SH-SY5Y (cell line): ENCODE results near the gene LBR.

Source experiments
- GATA2 ChIP-seq: IDR thresholded peaks from 2 replicates; pipeline ENCODE4 v1.6.1; 2011; ENCODE audit warnings: mild to moderate bottlenecking, low read depth, low read length
- GATA3 ChIP-seq: IDR thresholded peaks from 2 replicates; pipeline ENCODE4 v1.6.1; 2011; ENCODE audit warnings: low read depth, mild to moderate bottlenecking, low read length, moderate library complexity

Gene LBR

DNA sequence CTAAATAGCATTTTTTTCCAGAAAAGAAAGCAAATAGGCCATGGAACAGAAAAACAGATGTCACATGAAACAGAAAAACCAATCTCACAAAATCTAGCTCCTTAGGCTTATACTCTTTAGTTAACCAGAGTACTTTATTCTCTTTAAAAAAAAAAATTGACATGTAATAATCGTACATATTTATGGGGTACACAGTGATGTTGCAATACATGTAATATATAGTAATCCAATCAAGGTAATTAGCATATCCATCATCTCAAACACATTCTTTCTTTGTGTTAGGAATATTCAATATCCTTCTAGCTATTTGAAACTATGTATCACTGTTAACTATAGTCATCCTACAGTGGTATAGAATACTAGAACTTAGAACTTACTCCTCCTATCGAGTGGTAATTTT, 20.1 kb downstream of the LBR start:
- TF ChIP-seq GATA2, result no peak
- TF ChIP-seq GATA3, result no peak

GRCh38 chr1:225406976-225407725, 20.7 kb downstream of the LBR start:
- no peak for TF ChIP-seq GATA2

DNA sequence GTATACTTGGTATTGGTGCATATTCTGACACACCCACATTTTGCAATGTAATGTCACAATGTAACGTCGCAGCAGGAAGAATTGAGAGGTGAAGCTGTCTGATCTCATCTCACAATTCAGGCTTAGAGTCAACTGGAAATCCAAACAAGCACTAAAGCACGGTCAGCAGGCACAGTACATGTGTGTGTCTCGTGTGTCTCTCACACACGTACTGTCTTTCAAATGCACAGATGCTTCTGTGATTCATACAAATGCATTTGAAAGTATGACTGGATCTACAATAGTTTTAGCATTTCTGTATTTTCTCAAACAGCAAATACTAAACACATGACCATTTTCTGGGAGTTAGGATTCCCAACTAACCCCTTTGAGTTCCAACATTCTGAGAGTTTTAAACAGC, 26.9 kb downstream of the LBR start:
- TF ChIP-seq GATA2 (no peak), GATA3 (no peak)

DNA sequence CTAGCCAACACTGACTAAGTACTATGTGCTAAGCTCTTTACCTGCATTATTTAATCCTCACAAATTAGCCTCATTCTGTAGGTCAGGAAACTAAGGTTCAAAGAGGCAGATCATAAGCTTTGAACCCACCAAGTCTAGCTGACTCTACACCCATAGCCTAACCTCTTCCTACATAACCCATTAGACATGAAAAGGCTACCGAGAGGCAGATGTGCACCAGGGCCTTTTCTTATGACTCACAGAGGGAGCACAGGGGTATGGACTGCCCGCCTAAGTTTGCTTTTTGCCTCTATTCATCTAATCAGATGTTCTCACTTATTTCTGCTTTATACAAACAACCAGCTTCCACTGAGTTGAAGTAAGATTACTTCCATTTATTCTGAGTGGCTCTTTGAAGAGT, 31.5 kb downstream of the LBR start:
- TF ChIP-seq GATA2 (no peak), GATA3 (no peak)

- TF ChIP-seq GATA3 (no peak), GATA2 (no peak)
These were observed 38.0 kb downstream of the LBR start for GRCh38 chr1:225389843-225390242.

GRCh38 chr1:225388372-225388771, 39.5 kb downstream of the LBR start:
- TF ChIP-seq GATA3 (no peak), GATA2 (no peak)

- no peak for TF ChIP-seq GATA3
- no peak for TF ChIP-seq GATA2
These were observed 47.1 kb downstream of the LBR start for GRCh38 chr1:225380691-225381090.

GRCh38 chr1:225378880-225379279, 49.0 kb downstream of the LBR start:
- no peak for TF ChIP-seq GATA2
- TF ChIP-seq GATA3, result no peak

GRCh38 chr1:225374996-225375395, 52.8 kb downstream of the LBR start:
- TF ChIP-seq GATA2, result no peak
- TF ChIP-seq GATA3, result no peak

DNA sequence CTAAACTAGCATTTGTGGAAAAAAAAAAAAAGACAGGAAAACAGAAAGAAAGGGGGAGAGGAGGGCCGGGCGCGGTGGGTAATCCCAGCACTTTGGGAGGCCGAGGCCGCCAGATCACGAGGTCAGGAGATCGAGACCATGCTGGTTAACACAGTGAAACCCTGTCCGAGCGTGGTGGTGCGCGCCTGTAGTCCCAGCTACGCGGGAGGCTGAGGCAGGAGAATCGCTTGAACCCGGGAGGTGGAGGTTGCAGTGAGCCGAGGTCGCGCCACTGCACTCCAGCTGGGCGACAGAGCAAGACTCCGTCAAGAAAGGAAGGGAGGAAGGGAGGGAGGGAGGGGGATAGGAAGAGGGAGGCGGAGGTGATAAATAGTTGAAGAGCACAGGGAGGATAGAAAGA, 54.7 kb downstream of the LBR start:
- TF ChIP-seq GATA3 (no peak), GATA2 (no peak)

- TF ChIP-seq GATA3, result no peak
- TF ChIP-seq GATA2, result no peak
These were observed 56.4 kb downstream of the LBR start for GRCh38 chr1:225371366-225372010.

DNA sequence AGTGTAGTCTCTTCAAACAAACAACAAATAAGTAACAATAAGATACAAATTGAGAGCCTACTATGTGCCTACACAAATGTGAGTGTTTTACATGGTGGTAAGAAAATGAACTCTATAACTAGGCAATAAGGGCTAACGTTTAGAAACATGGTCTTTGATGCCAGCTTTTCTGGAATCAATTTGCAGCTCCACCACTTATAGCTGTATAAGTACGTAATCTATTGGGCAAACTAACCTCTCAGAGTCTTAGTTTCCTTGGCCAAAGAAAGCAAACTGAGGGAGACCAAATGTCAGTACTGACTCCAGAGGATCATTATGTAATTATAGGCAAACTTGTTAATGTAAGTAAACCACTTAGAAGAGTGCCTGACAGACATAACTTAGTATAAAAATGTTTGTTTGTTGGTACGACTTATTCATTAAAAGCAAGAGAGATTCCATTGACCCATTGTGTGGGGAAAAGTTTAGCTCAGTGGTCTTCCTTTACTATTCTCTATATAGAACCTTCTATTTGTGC, 59.7 kb downstream of the LBR start:
- TF ChIP-seq GATA3 (no peak), GATA2 (no peak)

DNA sequence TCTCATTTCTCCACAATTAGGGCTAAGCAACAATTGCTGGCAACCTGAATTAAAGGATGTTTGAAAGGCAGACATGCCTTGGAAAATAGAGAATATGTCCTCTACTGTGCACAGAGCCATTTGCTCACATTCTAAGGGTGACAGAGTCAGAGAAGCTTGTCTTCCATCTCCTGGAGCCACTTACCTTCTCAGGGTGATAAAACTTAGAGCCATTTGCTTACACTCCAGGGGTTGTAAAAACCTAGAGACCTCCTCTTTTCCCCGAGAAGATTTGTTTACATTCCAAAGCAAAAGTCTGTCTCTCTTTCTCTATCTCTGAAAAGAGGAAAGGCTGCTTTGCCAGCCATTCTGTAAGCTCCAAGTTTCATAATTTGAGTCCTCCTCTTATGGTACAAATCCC, 61.3 kb downstream of the LBR start:
- TF ChIP-seq GATA2 (no peak), GATA3 (no peak)

- TF ChIP-seq GATA2 (no peak), GATA3 (no peak)
These were observed 61.8 kb downstream of the LBR start for GRCh38 chr1:225366018-225366417.

- TF ChIP-seq GATA2 (no peak), GATA3 (no peak)
These were observed 63.4 kb downstream of the LBR start for GRCh38 chr1:225364439-225364838.

DNA sequence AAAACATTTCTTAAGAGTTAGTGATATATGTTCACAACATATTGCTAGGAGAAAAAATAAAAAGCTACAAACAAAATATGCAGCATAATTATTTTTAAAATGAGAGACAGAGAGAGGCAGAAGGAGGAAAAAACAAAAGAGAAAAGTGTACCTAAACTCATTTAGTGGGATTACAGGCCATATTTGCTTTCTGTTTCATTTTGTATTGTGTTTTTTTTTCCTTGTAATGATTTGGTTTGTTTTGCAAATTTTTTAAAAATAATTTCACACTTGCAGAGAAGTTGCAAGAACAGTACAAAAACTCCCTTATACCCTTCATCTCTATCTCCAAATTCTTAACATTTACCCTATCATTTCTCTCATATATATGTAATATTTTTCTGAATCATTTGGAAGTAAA, 65.0 kb downstream of the LBR start:
- TF ChIP-seq GATA3 (no peak), GATA2 (no peak)
